ENCODE data around the gene DES.
"Not testable (repeated sequence)": the region's sequence is repeated elsewhere in the genome, so short reads cannot be mapped to it uniquely, and the experiment has no call there.

Gene DES

GRCh38 chr2:219400562-219400961, 17.6 kb upstream of the DES start:
- DNase-seq = no peak

GRCh38 chr2:219401606-219402005, 16.6 kb upstream of the DES start:
- DNase-seq = no peak

- peak; percentile 94 for DNase-seq
Observed at GRCh38 chr2:219402665-219403515, 15.3 kb upstream of the DES start.

- DNase-seq = no peak
Observed at GRCh38 chr2:219403861-219404260, 14.3 kb upstream of the DES start.

GRCh38 chr2:219404291-219404910, 13.8 kb upstream of the DES start:
- DNase-seq = no peak

- no peak for DNase-seq
Observed at GRCh38 chr2:219404954-219405353, 13.2 kb upstream of the DES start.

- no peak for DNase-seq
Observed at GRCh38 chr2:219405451-219405850, 12.7 kb upstream of the DES start.

GRCh38 chr2:219405958-219406860, 12.0 kb upstream of the DES start:
- DNase-seq = no peak

GRCh38 chr2:219406861-219407230, 11.3 kb upstream of the DES start:
- DNase-seq = no peak

- not testable (repeated sequence) for DNase-seq
Observed at GRCh38 chr2:219407343-219407742, 10.8 kb upstream of the DES start.

- no peak for DNase-seq
Observed at GRCh38 chr2:219408204-219408603, 10.0 kb upstream of the DES start.

GRCh38 chr2:219408631-219409030, 9.5 kb upstream of the DES start:
- DNase-seq = no peak

- DNase-seq = no peak
Observed at GRCh38 chr2:219409619-219410018, 8.6 kb upstream of the DES start.

GRCh38 chr2:219410390-219410789, 7.8 kb upstream of the DES start:
- no peak for DNase-seq

- DNase-seq = no peak
Observed at GRCh38 chr2:219414857-219415256, 3.3 kb upstream of the DES start.

- no peak for DNase-seq
Observed at GRCh38 chr2:219415580-219416234, 2.5 kb upstream of the DES start.

- no peak for DNase-seq
Observed at GRCh38 chr2:219416235-219416602, 2.0 kb upstream of the DES start.

GRCh38 chr2:219416938-219417337, 1.2 kb upstream of the DES start:
- no peak for DNase-seq

GRCh38 chr2:219417374-219417773, 803 bp upstream of the DES start:
- DNase-seq = no peak

GRCh38 chr2:219419012-219419324, 791 bp downstream of the DES start:
- no peak for DNase-seq

GRCh38 chr2:219419331-219420197, 1.4 kb downstream of the DES start:
- no peak for DNase-seq

GRCh38 chr2:219420687-219421086, 2.5 kb downstream of the DES start:
- DNase-seq = no peak

Data from NCI-H82 (cell line).